HEK293T (cell line): ENCODE measurements around the gene SMOC2.

Experiments used
- BHLHE40 ChIP-seq: fragments of 450-650 bp; IDR thresholded peaks from 2 replicates; pipeline ENCODE4 v1.6.1; 2016; ENCODE audit warnings: mild to moderate bottlenecking, moderate library complexity, borderline replicate concordance
- CTBP1 ChIP-seq: fragments of 450-650 bp; IDR thresholded peaks from 2 replicates; pipeline ENCODE4 v1.6.1; 2016; ENCODE audit warnings: borderline replicate concordance
- ELF4 ChIP-seq: fragments of 450-650 bp; IDR thresholded peaks from 2 replicates; pipeline ENCODE4 v1.6.1; 2017; ENCODE audit warnings: antibody characterized with exemption
- FOXA1 ChIP-seq: fragments of 450-650 bp; IDR thresholded peaks from 2 replicates; pipeline ENCODE4 v1.6.1; 2016; ENCODE audit warnings: mild to moderate bottlenecking
- FOXK2 ChIP-seq: fragments of 450-650 bp; IDR thresholded peaks from 2 replicates; pipeline ENCODE4 v1.6.1; 2016; ENCODE audit warnings: mild to moderate bottlenecking
- FOXM1 ChIP-seq: fragments of 450-650 bp; IDR thresholded peaks from 2 replicates; pipeline ENCODE4 v1.6.1; 2017; ENCODE audit warnings: mild to moderate bottlenecking, borderline replicate concordance
- L3MBTL2 ChIP-seq: fragments of 450-650 bp; conservative IDR thresholded peaks from 2 replicates; pipeline ENCODE4 v1.6.1; 2016; ENCODE audit warnings: mild to moderate bottlenecking
- NFRKB ChIP-seq: fragments of 450-650 bp; IDR thresholded peaks from 2 replicates; pipeline ENCODE4 v1.6.1; 2016; ENCODE audit warnings: mild to moderate bottlenecking, moderate library complexity
- PKNOX1 ChIP-seq: fragments of 450-650 bp; IDR thresholded peaks from 2 replicates; pipeline ENCODE4 v1.6.1; 2016
- SP1 ChIP-seq: fragments of 450-650 bp; IDR thresholded peaks from 2 replicates; pipeline ENCODE4 v1.6.1; 2017
- SUZ12 ChIP-seq: fragments of 450-650 bp; IDR thresholded peaks from 2 replicates; pipeline ENCODE4 v1.6.1; 2016; ENCODE audit warnings: mild to moderate bottlenecking
- TARDBP ChIP-seq: fragments of 450-650 bp; IDR thresholded peaks from 2 replicates; pipeline ENCODE4 v1.6.1; 2016

GRCh38 chr6:168626046-168626602 is 185.1 kb downstream of the SMOC2 start:
- no peak for TF ChIP-seq BHLHE40
- no peak for TF ChIP-seq NFRKB
- no peak for TF ChIP-seq SP1
- TF ChIP-seq SUZ12, result no peak
- TF ChIP-seq PKNOX1, result no peak
- TF ChIP-seq ELF4, result no peak
- TF ChIP-seq FOXM1, result no peak
- no peak for TF ChIP-seq L3MBTL2
- no peak for TF ChIP-seq CTBP1
- no peak for TF ChIP-seq FOXK2
- no peak for TF ChIP-seq TARDBP
- TF ChIP-seq FOXA1, result no peak
